ENCODE data around the gene ZNF562. TPM values are rescaled to one million over a fixed set of nuclear protein-coding genes. Genes with fewer than 3 reads are reported as not detected.
A peak's percentile ranks its signal among the peaks of the same experiment; 100 is the strongest.
"Not testable (repeated sequence)": the region's sequence is repeated elsewhere in the genome, so short reads cannot be mapped to it uniquely, and the experiment has no call there.

The ZNF562 gene
- total RNA-seq, 1 experiment from 2014 or later, result 56.5 TPM

DNA sequence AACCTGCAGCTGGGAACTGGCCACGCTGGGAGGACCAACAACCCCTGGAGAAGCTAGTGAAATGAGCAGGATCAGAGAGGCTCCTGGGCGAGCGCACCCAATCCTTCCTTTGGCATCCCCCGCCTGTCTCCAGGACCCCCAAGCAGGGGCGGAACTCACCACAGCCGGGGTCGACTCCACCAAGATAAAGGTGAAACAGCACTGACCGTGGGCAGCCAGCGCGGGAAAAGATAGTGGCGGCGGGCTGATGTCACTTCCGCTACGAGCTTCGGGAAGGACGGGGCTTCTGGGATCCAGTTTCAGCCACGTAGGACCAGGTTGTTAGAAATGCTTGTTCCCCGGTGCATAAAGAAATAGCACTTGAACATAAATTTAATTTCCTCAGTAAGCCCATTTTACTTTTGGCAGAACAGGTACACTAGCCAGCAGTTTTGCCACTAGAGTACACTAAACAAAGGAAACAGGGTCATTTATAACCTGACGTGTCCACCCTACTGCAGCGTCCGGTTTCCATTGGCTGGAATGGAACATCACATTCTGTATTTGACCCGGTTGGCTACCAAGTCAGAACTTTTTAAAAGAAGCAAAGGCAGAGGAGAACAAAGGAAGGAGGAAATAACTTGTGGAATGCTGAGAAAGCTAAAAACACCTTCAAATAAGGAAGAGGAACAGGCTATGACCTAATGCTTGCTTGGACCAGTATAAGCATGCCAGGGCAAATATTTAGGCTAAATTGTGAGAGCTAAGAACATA lies 25.5 kb upstream of the ZNF562 start:
- intact Hi-C loops (cut with micrococcal nuclease), result no loop called here
- no peak overlapping the region for H3K4me3 Mint-ChIP-seq (ENCODE audit: unreplicated experiment)
- H3K4me1 Mint-ChIP-seq (ENCODE audit: insufficient read depth, unreplicated experiment), result no peaks in the 10 kb centered on the region
- H3K27ac Mint-ChIP-seq (ENCODE audit: low read depth, unreplicated experiment), result no peak overlapping the region
- no peaks in the 10 kb centered on the region for H3K36me3 Mint-ChIP-seq (ENCODE audit: insufficient read depth, unreplicated experiment)
- BruUV-seq (replicated peaks), result no TSS peak
- ChIA-PET CTCF (interaction anchor here (0.6 to 1.3 kb wide), 2 partner anchors 95 to 773 kb away, joined by 3 read pairs; no protein-coding TSS in a partner anchor), POLR2A (interaction anchor here (0.7 to 1.2 kb wide), 2 partner anchors 12 to 68 kb away, joined by 3 to 4 read pairs; partner anchors contain the start of gene ZNF846)
- TF ChIP-seq, protein P1, sequence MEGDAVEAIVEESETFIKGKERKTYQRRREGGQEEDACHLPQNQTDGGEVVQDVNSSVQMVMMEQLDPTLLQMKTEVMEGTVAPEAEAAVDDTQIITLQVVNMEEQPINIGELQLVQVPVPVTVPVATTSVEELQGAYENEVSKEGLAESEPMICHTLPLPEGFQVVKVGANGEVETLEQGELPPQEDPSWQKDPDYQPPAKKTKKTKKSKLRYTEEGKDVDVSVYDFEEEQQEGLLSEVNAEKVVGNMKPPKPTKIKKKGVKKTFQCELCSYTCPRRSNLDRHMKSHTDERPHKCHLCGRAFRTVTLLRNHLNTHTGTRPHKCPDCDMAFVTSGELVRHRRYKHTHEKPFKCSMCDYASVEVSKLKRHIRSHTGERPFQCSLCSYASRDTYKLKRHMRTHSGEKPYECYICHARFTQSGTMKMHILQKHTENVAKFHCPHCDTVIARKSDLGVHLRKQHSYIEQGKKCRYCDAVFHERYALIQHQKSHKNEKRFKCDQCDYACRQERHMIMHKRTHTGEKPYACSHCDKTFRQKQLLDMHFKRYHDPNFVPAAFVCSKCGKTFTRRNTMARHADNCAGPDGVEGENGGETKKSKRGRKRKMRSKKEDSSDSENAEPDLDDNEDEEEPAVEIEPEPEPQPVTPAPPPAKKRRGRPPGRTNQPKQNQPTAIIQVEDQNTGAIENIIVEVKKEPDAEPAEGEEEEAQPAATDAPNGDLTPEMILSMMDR (IDR thresholded peaks at IDR 0.05; ENCODE audit: unreplicated experiment), result no peak
- DNase-seq (ENCODE audit: unreplicated experiment), result no peak
- H3K9me3 Mint-ChIP-seq (ENCODE audit: unreplicated experiment), result peaks cover 27% of the 10 kb centered on the region
- H3K27me3 Mint-ChIP-seq (ENCODE audit: insufficient read depth, unreplicated experiment), result no peaks in the 10 kb centered on the region

DNA sequence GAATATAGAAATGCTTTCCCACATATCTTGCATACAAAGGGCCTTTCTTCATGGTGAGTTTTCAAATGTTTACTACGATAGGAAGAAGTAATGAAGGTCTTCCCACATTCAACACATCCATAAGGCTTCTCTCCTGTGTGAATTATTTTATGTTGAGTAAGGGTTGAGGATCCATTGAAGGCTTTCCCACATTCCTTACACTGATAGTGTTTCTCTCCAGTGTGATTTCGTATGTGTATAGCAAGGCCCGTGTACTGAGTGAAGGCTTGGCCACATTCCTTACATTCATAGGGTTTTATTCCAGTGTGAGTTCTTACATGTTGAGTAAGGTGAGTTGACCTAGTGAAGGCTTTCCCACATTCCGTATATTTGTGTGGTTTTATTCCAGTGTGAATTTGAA lies 15.4 kb upstream of the ZNF562 start:
- intact Hi-C loops (cut with micrococcal nuclease); CTCF ChIA-PET; H3K4me1 Mint-ChIP-seq (ENCODE audit: insufficient read depth, unreplicated experiment); H3K4me3 Mint-ChIP-seq (ENCODE audit: unreplicated experiment); H3K27ac Mint-ChIP-seq (ENCODE audit: low read depth, unreplicated experiment); BruUV-seq (replicated peaks); H3K27me3 Mint-ChIP-seq (ENCODE audit: insufficient read depth, unreplicated experiment); DNase-seq (ENCODE audit: unreplicated experiment); H3K36me3 Mint-ChIP-seq (ENCODE audit: insufficient read depth, unreplicated experiment): not testable (repeated sequence)
- peaks cover 19% of the 10 kb centered on the region for H3K9me3 Mint-ChIP-seq (ENCODE audit: unreplicated experiment)
- POLR2A ChIA-PET, result interaction anchor here (0.6 kb wide), 1 partner anchor 47 kb away, joined by 4 read pairs; no protein-coding TSS in a partner anchor

DNA sequence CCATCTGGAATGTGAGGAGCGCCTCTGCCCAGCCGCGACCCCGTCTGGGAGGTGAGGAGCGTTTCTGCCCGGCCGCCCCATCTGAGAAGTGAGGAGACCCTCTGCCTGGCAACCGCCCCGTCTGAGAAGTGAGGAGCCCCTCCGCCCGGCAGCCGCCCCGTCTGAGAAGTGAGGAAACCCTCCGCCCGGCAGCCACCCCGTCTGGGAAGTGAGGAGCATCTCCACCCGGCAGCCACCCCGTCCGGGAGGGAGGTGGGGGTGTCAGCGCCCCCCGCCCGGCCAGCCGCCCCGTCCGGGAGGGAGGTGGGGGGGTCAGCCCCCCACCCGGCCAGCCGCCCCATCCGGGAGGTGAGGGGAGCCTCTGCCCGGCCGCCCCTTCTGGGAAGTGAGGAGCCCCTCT lies 5.1 kb upstream of the ZNF562 start:
- H3K27me3 Mint-ChIP-seq (ENCODE audit: insufficient read depth, unreplicated experiment); H3K4me1 Mint-ChIP-seq (ENCODE audit: insufficient read depth, unreplicated experiment); intact Hi-C loops (cut with micrococcal nuclease); H3K27ac Mint-ChIP-seq (ENCODE audit: low read depth, unreplicated experiment); POLR2A ChIA-PET; H3K4me3 Mint-ChIP-seq (ENCODE audit: unreplicated experiment); H3K36me3 Mint-ChIP-seq (ENCODE audit: insufficient read depth, unreplicated experiment); CTCF ChIA-PET; DNase-seq (ENCODE audit: unreplicated experiment); BruUV-seq (replicated peaks): not testable (repeated sequence)
- H3K9me3 Mint-ChIP-seq (ENCODE audit: unreplicated experiment), result peaks cover 13% of the 10 kb centered on the region

DNA sequence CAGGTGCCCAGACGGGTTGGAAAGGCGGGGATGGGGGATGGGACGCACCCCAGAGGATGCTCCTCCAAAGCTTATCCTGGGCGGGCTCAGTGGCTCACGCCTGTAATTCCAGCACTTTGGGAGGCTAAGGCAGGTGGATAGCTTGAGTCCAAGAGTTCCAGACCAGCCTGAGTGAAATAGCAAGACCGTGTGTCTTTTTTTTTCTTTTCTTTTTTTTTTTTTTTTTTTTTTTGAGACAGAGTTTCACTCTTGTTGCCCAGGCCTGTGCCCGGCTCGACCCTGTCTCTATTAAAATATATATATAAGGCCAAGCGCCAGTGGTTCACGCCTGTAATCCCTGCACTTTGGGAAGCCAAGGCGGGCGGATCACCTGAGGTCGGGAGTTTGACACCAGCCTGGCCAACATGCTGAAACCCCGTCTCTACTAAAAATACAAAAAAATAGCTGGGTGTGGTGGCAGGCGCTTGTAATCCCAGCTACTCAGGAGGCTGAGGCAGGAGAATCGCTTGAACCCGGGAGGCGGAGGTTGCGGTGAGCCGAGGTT lies 530 bp upstream of the ZNF562 start:
- Mint-ChIP-seq H3K36me3 (ENCODE audit: insufficient read depth, unreplicated experiment) (peaks cover 48% of the 10 kb centered on the region), H3K9me3 (ENCODE audit: unreplicated experiment) (peaks cover 19% of the 10 kb centered on the region), H3K27ac (ENCODE audit: low read depth, unreplicated experiment) (peak overlapping the region; percentile 99), H3K4me3 (ENCODE audit: unreplicated experiment) (peak overlapping the region; percentile 95), H3K4me1 (ENCODE audit: insufficient read depth, unreplicated experiment) (peaks cover 11% of the 10 kb centered on the region)
- intact Hi-C loops (cut with micrococcal nuclease), result loop anchor here (1.0 kb wide), 1 partner anchor 93 kb away; the partner anchor contains the start of gene ZNF846
- not testable (repeated sequence) for DNase-seq (ENCODE audit: unreplicated experiment); H3K27me3 Mint-ChIP-seq (ENCODE audit: insufficient read depth, unreplicated experiment); BruUV-seq (replicated peaks)
- ChIA-PET CTCF (interaction anchor here (0.7 to 1.5 kb wide), 2 partner anchors 10 to 11 kb away, joined by 3 to 6 read pairs; no protein-coding TSS in a partner anchor), POLR2A (interaction anchor here (0.5 to 3.4 kb wide), 4 partner anchors 46 to 1161 kb away, joined by 3 to 34 read pairs (median 12); partner anchors contain the start of genes ZNF414 and ZNF846)

DNA sequence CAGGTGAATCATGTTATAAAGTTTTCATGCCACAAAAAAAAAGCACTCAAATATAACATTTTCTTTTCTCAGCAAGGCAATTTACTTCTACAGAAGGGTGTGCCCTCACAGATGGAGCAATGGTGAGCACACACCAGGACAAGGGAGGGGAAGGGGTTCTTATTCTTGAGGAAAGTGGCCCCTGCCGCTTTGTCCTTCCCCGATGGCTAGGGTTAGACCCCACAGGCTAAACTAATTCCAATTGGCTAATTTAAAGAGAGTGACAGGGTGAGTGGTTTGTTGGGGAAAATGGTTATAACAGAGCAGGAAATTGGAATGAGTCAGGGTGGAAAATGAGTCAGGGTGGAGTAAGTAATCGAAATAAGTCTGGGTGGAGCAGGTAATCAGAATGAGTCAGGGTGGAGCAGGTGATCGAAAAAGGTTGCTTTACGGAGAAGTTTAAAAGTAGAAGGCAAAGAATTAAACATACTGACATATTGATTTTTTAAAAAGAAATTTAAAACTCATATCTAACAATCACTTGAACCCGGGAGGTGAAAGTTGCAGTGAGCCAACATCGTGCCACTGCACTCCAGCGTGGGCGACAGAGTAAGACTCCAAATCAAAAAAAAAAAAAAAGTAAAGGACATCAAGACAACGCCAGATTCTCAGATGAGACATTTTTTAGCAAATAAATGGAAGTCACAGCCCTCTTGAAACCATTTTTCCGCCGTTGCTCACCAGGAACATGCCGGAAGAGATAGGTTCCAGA lies 813 bp downstream of the ZNF562 start:
- TF ChIP-seq, protein P1 (IDR thresholded peaks at IDR 0.05; ENCODE audit: unreplicated experiment), result no peak
- H3K36me3 Mint-ChIP-seq (ENCODE audit: insufficient read depth, unreplicated experiment), result peaks cover 62% of the 10 kb centered on the region
- peak; percentile 34 for DNase-seq (ENCODE audit: unreplicated experiment)
- peak overlapping the region; percentile 95 for H3K4me3 Mint-ChIP-seq (ENCODE audit: unreplicated experiment)
- intact Hi-C loops (cut with micrococcal nuclease), result no loop called here
- no peaks in the 10 kb centered on the region for H3K27me3 Mint-ChIP-seq (ENCODE audit: insufficient read depth, unreplicated experiment)
- H3K9me3 Mint-ChIP-seq (ENCODE audit: unreplicated experiment), result peaks cover 23% of the 10 kb centered on the region
- CTCF ChIA-PET, result interaction anchor here (0.8 to 0.9 kb wide), 2 partner anchors 51 to 117 kb away, joined by 4 read pairs; no protein-coding TSS in a partner anchor
- no TSS peak for BruUV-seq (replicated peaks)
- POLR2A ChIA-PET, result interaction anchor here (0.5 to 3.4 kb wide), 7 partner anchors 32 to 1160 kb away, joined by 3 to 34 read pairs (median 3); partner anchors contain the start of genes ZNF414 and ZNF846
- peaks cover 11% of the 10 kb centered on the region for H3K4me1 Mint-ChIP-seq (ENCODE audit: insufficient read depth, unreplicated experiment)
- peak overlapping the region; percentile 99 for H3K27ac Mint-ChIP-seq (ENCODE audit: low read depth, unreplicated experiment)

All from MCF 10A (cell line).